H9 (cell line): ENCODE data around the gene ZBP1. TPM values are rescaled to one million over a fixed set of nuclear protein-coding genes. Genes with fewer than 3 reads are reported as not detected.

Source experiments
- DNase-seq: peaks from one replicate; pipeline ENCODE4 v3.0.0-alpha.2; 2017
- H2AFZ ChIP-seq: one replicate; pipeline ENCODE4 v1.6.1; 2013; ENCODE audit warnings: mild to moderate bottlenecking, low read length, control low read depth, moderate library complexity
- H2AK5ac ChIP-seq: 2 replicates; pipeline ENCODE4 v1.6.1; 2013; ENCODE audit warnings: low read length, control low read depth, mixed read lengths; ENCODE audit not compliant: insufficient read length
- H2BK120ac ChIP-seq: one replicate; pipeline ENCODE4 v1.6.1; 2013; ENCODE audit warnings: low read depth, mild to moderate bottlenecking, low read length, control low read depth, inconsistent platforms; ENCODE audit not compliant: poor library complexity, severe bottlenecking
- H2BK12ac ChIP-seq: 2 replicates; pipeline ENCODE4 v1.6.1; 2013; ENCODE audit warnings: low read length, control low read depth, mixed read lengths, low read depth; ENCODE audit not compliant: insufficient read length
- H2BK15ac ChIP-seq: 2 replicates; pipeline ENCODE4 v1.6.1; 2013; ENCODE audit warnings: low read depth, low read length, control low read depth
- H2BK20ac ChIP-seq: one replicate; pipeline ENCODE4 v1.6.1; 2013; ENCODE audit warnings: low read depth, mild to moderate bottlenecking, low read length, control low read depth, inconsistent platforms; ENCODE audit not compliant: poor library complexity, severe bottlenecking
- H2BK5ac ChIP-seq: 2 replicates; pipeline ENCODE4 v1.6.1; 2013; ENCODE audit warnings: low read length, control low read depth, mixed read lengths; ENCODE audit not compliant: insufficient read length
- H3K14ac ChIP-seq: 2 replicates; pipeline ENCODE4 v1.6.1; 2013; ENCODE audit warnings: low read length, control low read depth; ENCODE audit not compliant: insufficient read depth
- H3K18ac ChIP-seq: 2 replicates; pipeline ENCODE4 v1.6.1; 2013; ENCODE audit warnings: low read depth, mild to moderate bottlenecking, mixed read lengths, low read length, control low read depth; ENCODE audit not compliant: insufficient read length
- H3K23ac ChIP-seq: 2 replicates; pipeline ENCODE4 v1.6.1; 2013; ENCODE audit warnings: low read length, control low read depth, mixed read lengths, low read depth; ENCODE audit not compliant: insufficient read length
- H3K23me2 ChIP-seq: 2 replicates; pipeline ENCODE4 v1.6.1; 2013; ENCODE audit warnings: low read depth, mild to moderate bottlenecking, mixed read lengths, low read length, control low read depth; ENCODE audit not compliant: insufficient read length, poor library complexity, severe bottlenecking
- H3K27ac ChIP-seq: 2 replicates; pipeline ENCODE4 v1.5.1; 2013; ENCODE audit warnings: low read length, control low read depth, mixed read lengths, low read depth; ENCODE audit not compliant: insufficient read length
- H3K27me3 ChIP-seq: 2 replicates; pipeline ENCODE4 v1.6.1; 2013; ENCODE audit warnings: low read length, control low read depth, inconsistent platforms; ENCODE audit not compliant: insufficient read depth
- H3K4ac ChIP-seq: 2 replicates; pipeline ENCODE4 v1.6.1; 2013; ENCODE audit warnings: low read depth, mild to moderate bottlenecking, control low read depth, inconsistent platforms, low read length, moderate library complexity
- H3K4me1 ChIP-seq: 2 replicates; pipeline ENCODE4 v1.6.1; 2013; ENCODE audit warnings: low read length, control low read depth, inconsistent platforms; ENCODE audit not compliant: insufficient read depth
- H3K4me2 ChIP-seq: 2 replicates; pipeline ENCODE4 v1.6.1; 2013; ENCODE audit warnings: low read length, control low read depth, mixed read lengths; ENCODE audit not compliant: insufficient read length, insufficient read depth
- H3K56ac ChIP-seq: 2 replicates; pipeline ENCODE4 v1.6.1; 2013; ENCODE audit warnings: low read depth, mild to moderate bottlenecking, mixed read lengths, low read length, control low read depth; ENCODE audit not compliant: insufficient read length
- H3K79me1 ChIP-seq: 2 replicates; pipeline ENCODE4 v1.6.1; 2013; ENCODE audit warnings: low read depth, mild to moderate bottlenecking, moderate library complexity, low read length, control low read depth, inconsistent platforms; ENCODE audit not compliant: insufficient read depth, poor library complexity, severe bottlenecking
- H3K79me2 ChIP-seq: 2 replicates; pipeline ENCODE4 v1.6.1; 2013; ENCODE audit warnings: low read length, control low read depth, inconsistent platforms; ENCODE audit not compliant: insufficient read depth
- H3K9ac ChIP-seq: 2 replicates; pipeline ENCODE4 v1.6.1; 2013; ENCODE audit warnings: low read length, control low read depth, mixed read lengths; ENCODE audit not compliant: insufficient read length; ENCODE audit errors: extremely low read depth
- H3K9me3 ChIP-seq: one replicate; pipeline ENCODE4 v1.6.1; 2013; ENCODE audit warnings: low read depth, low read length, inconsistent platforms; ENCODE audit not compliant: control insufficient read depth
- H3T11ph ChIP-seq: one replicate; pipeline ENCODE4 v1.6.1; 2013; ENCODE audit warnings: mild to moderate bottlenecking, low read length, control low read depth, inconsistent platforms
- H4K20me1 ChIP-seq: one replicate; pipeline ENCODE4 v1.6.1; 2013; ENCODE audit not compliant: control insufficient read depth, insufficient read length, insufficient read depth
- H4K5ac ChIP-seq: 2 replicates; pipeline ENCODE4 v1.6.1; 2013; ENCODE audit warnings: low read depth, mild to moderate bottlenecking, mixed read lengths, low read length, control low read depth; ENCODE audit not compliant: insufficient read length
- H4K8ac ChIP-seq: replicated peaks from 2 replicates; pipeline ENCODE4 v1.6.1; 2013; ENCODE audit warnings: low read length, control low read depth, mixed read lengths, low read depth; ENCODE audit not compliant: insufficient read length
- H4K91ac ChIP-seq: 2 replicates; pipeline ENCODE4 v1.6.1; 2013; ENCODE audit warnings: low read depth, mild to moderate bottlenecking, moderate library complexity, mixed read lengths, low read length, control low read depth; ENCODE audit not compliant: insufficient read length
- H3K27ac Mint-ChIP-seq, 3 experiments: 2 replicates in 2 of 3; 3 replicates in 1 of 3; pipeline ENCODE4 v1.8.0; 2020 to 2021; ENCODE audit warnings: mixed read lengths in 3 of 3, mild to moderate bottlenecking in 1 of 3, moderate library complexity in 1 of 3
- H3K27me3 Mint-ChIP-seq: 2 replicates; pipeline ENCODE4 v1.8.0; 2021; ENCODE audit warnings: low read depth, mild to moderate bottlenecking, moderate library complexity, mixed read lengths
- H3K36me3 Mint-ChIP-seq, 3 experiments: 2 replicates in 2 of 3; 3 replicates in 1 of 3; pipeline ENCODE4 v1.8.0; 2020 to 2021; ENCODE audit warnings: low read depth in 3 of 3, mixed read lengths in 3 of 3; ENCODE audit not compliant: insufficient read depth in 1 of 3
- H3K4me1 Mint-ChIP-seq, 2 experiments: 2 replicates each; pipeline ENCODE4 v1.8.0; 2020; ENCODE audit warnings: mixed read lengths in 2 of 2
- H3K4me3 Mint-ChIP-seq, 2 experiments: 2 replicates in 1 of 2; 3 replicates in 1 of 2; pipeline ENCODE4 v1.8.0; 2020 to 2021; ENCODE audit warnings: mild to moderate bottlenecking in 2 of 2, mixed read lengths in 2 of 2, moderate library complexity in 1 of 2
- H3K9me3 Mint-ChIP-seq, 2 experiments: 2 replicates in 1 of 2; 3 replicates in 1 of 2; pipeline ENCODE4 v1.8.0; 2020; ENCODE audit warnings: mild to moderate bottlenecking in 2 of 2, mixed read lengths in 2 of 2, moderate library complexity in 1 of 2
- CTCF ChIP-seq: fragments of 200-600 bp; sonication (generic); conservative IDR thresholded peaks from 3 replicates; pipeline ENCODE4 v1.8.0; 2021; ENCODE audit warnings: antibody characterized with exemption, mild to moderate bottlenecking
- WGBS: extraction: QIAGEN DNeasy Blood & Tissue Kit; methylation state at CpG from one replicate; pipeline ENCODE4 v1.1.7; 2013; ENCODE audit warnings: missing lambda C conversion rate, low lambda C conversion rate, mixed read lengths; ENCODE audit not compliant: insufficient read length; ENCODE audit errors: extremely low coverage; 5-methylcytosine and 5-hydroxymethylcytosine counted together
- total RNA-seq: library from RNA; stranded (reverse); gene quantifications from 2 replicates; pipeline ENCODE4 v1.2.1, GENCODE V29; 2021

ZBP1 gene
- total RNA-seq, 1 experiment from 2014 or later, result not detected

GRCh38 chr20:57601737-57602136 is 18.5 kb downstream of the ZBP1 start:
- H4K91ac ChIP-seq, result no peak overlapping the region

More at GRCh38 chr20:57601737-57602136, 18.5 kb downstream of the ZBP1 start:
- no peak for DNase-seq
- no peak overlapping the region for H4K8ac ChIP-seq
- H2BK5ac ChIP-seq, result no peak overlapping the region
- Mint-ChIP-seq H3K4me1 (peaks cover 8 to 12% of the 10 kb centered on the region in 2 experiments), H3K27ac (no peak overlapping the region), H3K9me3 (no peaks in the 10 kb centered on the region; a peak in 1 of 5 replicates), H3K36me3 (no peaks in the 10 kb centered on the region; a peak in 2 of 7 replicates), H3K27me3 (peaks cover 5% of the 10 kb centered on the region; the same call in 1 of the 2 replicates), H3K4me3 (no peak overlapping the region)
- no peak overlapping the region for H3K27ac ChIP-seq
- no peak overlapping the region for H3K18ac ChIP-seq
- no peaks in the 10 kb centered on the region for H3K9me3 ChIP-seq
- no peak overlapping the region for H2BK15ac ChIP-seq
- no peaks in the 10 kb centered on the region for H3K27me3 ChIP-seq
- H2BK120ac ChIP-seq, result no peak overlapping the region
- WGBS, result no CpG with 5 or more reads among the region's 5 CpGs
- H3K56ac ChIP-seq, result no peak overlapping the region
- no peak overlapping the region for H2BK20ac ChIP-seq
- no peak overlapping the region for H3T11ph ChIP-seq
- no peaks in the 10 kb centered on the region for H3K79me2 ChIP-seq
- H2AK5ac ChIP-seq, result no peak overlapping the region
- H2AFZ ChIP-seq, result no peak overlapping the region
- H3K23me2 ChIP-seq, result no peaks in the 10 kb centered on the region
- H3K9ac ChIP-seq, result no peak overlapping the region
- no peak overlapping the region for H3K4ac ChIP-seq
- no peak overlapping the region for H3K23ac ChIP-seq
- no peak overlapping the region for H2BK12ac ChIP-seq
- no peak overlapping the region for H4K5ac ChIP-seq
- no peak overlapping the region for H3K4me2 ChIP-seq
- TF ChIP-seq CTCF, result no peak
- H3K14ac ChIP-seq, result no peak overlapping the region
- no peaks in the 10 kb centered on the region for H3K79me1 ChIP-seq
- no peaks in the 10 kb centered on the region for H4K20me1 ChIP-seq
- no peaks in the 10 kb centered on the region for H3K4me1 ChIP-seq
